ENCODE data around the gene AKT1.

DNA sequence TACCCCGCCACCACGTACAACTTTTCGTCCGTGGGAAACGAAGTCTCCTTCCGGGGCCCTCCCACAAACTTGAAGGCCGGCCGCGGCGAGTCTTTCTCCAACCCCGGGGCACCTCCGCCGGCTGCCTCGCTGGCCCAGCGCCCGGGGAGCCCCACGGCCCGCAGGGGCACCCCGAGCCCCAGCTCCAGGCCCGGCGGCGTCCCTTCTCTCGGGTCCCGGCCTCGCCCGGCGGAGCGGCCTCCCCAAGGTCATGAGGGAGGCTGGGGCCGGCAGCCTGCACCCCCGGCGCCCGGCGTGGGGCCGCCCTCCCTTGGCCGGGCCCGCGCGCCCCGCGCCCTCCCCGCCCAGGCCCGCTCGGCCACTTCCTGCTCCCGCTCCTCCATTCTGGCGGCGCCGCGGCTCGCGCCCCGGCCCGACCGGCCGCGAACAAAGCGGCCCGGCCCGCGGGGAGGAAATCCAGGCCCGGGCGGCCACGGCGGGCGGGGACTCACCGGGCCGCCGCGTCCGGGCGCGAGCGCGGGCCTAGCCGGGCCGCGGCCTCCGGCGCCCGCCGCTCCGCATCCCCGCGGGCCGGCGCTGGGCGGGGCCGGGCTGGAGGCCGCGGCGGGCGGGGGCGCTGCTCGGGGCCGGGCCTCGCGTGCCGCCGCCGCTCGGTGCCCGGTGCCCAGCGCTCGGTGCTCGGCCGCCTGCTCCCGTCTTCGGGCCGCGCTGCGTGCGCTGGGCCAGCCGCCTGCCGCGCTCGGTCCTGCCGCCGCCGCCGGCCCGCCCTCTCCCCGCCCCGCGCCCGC, at the start of gene AKT1:
- TF ChIP-seq POLR2A (IDR thresholded peaks at IDR 0.05; ENCODE audit: low read depth, low read length), result 0 out of 2 replicates have a peak, but pooled peaks have one; percentile 14
- TF ChIP-seq MAFK (IDR thresholded peaks at IDR 0.05; ENCODE audit: low read depth, low read length), result no peak
- TF ChIP-seq, protein P1, sequence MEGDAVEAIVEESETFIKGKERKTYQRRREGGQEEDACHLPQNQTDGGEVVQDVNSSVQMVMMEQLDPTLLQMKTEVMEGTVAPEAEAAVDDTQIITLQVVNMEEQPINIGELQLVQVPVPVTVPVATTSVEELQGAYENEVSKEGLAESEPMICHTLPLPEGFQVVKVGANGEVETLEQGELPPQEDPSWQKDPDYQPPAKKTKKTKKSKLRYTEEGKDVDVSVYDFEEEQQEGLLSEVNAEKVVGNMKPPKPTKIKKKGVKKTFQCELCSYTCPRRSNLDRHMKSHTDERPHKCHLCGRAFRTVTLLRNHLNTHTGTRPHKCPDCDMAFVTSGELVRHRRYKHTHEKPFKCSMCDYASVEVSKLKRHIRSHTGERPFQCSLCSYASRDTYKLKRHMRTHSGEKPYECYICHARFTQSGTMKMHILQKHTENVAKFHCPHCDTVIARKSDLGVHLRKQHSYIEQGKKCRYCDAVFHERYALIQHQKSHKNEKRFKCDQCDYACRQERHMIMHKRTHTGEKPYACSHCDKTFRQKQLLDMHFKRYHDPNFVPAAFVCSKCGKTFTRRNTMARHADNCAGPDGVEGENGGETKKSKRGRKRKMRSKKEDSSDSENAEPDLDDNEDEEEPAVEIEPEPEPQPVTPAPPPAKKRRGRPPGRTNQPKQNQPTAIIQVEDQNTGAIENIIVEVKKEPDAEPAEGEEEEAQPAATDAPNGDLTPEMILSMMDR (conservative IDR thresholded peaks at IDR 0.05; ENCODE audit: low read depth, low read length), result no peak
- TF ChIP-seq CHD1 (IDR thresholded peaks at IDR 0.05; ENCODE audit: low read depth, low read length), result no peak
- no peak for TF ChIP-seq MXI1 (IDR thresholded peaks at IDR 0.05; ENCODE audit: borderline replicate concordance, low read depth, low read length)
